NCI-H524 (cell line): Measurements from ENCODE around the gene PPP2R5C.

Experiments used
- DNase-seq, 2 experiments: peaks; one replicate each; lab custom pipeline; 2025; lab: John Stamatoyannopoulos, UW

The PPP2R5C gene

DNA sequence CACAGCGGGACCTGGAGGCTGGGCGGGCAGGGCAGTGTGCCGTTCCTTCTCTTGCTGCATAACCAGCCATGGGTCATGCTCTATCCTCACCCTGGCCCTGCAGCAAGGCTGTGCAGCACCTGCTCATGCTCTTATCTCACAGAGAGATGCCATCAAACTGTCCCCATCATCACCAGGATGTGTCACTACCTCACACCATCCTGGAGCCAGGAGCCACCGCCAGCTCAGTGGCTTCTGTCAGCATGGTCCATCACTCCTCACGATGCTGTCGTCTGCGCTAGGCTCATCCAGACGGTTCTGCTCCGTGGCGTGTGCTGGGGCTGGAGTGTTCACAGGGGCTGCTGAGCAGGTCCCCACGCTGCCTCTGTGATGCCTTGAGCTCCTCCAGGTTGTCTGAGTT is 125.7 kb downstream of the PPP2R5C start:
- DNase-seq, result no peak

DNA sequence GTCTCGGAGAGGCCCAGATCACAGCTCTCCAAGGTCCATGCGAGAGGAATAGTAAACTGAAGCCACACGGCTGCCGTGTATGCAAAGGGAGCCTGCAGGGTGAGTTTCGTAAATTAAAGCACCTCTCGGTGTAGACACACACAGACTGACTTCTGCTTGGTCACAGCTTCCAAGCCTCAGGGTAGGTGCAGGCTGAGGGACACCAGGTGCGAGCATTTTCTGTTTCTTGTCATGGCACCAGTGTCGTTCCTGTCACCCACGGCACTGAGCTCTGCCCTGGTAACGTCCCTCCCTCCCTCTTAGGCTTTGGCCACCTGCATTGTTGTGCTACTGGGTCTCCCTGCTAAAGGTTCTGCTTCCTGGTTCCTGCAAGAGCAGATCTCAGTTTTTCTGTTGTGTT is 126.7 kb downstream of the PPP2R5C start:
- no peak for DNase-seq

DNA sequence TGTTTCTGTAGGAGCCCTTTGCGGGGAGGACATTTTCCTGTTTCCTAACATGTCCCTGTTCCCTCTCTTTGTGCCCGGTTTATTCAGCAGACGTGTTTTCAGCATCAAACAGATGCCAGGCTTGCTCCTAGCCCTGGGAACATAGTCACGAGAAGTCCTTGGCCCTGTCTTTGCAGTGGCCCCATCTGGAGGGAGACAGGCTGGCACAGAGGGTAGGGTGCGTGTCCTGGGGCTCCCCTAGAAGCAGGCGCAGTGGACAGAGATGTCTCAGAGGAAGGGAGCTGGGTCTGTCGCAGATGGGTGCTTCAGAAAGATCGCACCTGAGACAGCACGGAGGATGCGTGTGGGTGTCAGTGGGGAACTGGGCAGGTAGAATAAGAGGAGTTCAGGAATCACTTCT is 127.9 kb downstream of the PPP2R5C start:
- DNase-seq, result peak; percentile 43 to 73

DNA sequence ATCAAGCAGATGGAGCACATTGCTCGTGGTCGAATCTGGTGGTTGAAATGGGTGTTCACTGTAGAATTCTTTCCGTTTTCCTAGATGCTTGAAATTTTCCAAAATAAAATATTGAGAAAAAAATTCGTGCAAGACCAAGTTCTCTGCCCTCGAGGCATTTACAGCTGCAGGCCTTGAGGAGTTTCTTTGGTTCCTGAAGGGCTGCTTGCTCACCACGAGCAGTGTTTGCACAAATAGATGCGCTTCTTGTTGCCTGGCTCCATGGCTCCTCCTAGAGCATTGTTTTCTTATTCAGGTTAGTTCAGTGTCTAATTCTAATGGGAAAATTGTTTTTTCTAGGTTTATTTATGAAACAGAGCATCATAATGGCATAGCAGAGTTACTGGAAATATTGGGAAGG is 128.4 kb downstream of the PPP2R5C start:
- DNase-seq, result peak; percentile 17 to 73

DNA sequence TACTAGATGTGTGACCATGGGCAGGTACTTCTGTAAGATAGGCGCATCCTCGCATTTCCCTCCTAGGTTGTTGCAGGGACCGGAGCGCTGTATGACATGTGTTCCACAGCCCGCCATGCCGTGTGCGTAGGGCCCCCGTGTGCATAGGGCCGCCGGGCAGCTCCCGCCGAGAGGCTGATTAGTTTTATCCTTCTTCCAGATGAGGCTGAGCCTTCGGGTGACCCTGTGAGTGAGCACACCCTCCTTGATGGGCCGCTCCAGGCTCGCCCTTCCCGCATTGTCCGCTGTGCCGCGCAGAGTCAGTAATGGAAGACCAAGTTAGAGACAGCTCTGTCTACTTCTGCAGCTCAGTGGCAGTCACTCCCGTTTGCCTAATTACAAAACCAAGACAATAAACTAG is 130.0 kb downstream of the PPP2R5C start:
- no peak for DNase-seq

DNA sequence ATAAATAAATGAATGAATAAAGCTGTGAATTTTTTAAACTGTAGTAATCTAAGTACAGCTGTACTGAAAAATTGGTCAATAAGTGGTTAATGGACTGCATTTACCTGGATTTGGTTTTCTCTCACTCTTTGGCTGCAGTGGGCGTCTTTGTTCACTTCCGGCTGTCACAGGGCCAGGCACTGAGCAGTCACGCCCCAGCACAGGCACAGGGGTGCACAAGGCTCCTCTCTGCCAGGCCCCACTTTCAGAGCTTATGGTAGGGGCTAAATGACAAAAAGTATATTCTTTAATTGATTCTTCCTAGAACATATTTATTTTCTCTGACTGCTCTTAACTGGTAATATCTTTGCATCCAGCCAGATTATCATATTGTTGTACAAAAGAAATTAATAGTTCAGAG is 132.2 kb downstream of the PPP2R5C start:
- no peak for DNase-seq

- no peak for DNase-seq
Observed at GRCh38 chr14:101894365-101895081, 133.0 kb downstream of the PPP2R5C start.

DNA sequence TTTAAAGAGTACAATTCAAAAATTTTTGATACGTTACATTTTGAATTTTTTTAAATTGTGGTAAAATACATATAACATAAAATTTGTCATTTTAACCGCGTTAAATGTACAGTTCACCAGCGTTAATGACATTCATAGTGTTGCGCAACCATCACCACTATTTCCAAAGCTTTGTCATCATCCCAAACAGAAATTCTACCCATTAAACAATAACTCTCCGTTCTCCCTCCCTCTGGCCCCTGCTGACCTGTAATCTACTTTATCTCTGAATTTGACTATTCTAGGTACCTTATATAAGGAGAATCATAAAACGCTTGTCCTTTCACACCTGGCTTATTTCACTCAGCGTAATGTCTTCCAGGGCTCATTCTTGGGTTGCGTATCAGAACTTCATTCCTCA is 133.7 kb downstream of the PPP2R5C start:
- DNase-seq, result no peak

- DNase-seq, result no peak
Observed at GRCh38 chr14:101897326-101897725, 135.8 kb downstream of the PPP2R5C start.

DNA sequence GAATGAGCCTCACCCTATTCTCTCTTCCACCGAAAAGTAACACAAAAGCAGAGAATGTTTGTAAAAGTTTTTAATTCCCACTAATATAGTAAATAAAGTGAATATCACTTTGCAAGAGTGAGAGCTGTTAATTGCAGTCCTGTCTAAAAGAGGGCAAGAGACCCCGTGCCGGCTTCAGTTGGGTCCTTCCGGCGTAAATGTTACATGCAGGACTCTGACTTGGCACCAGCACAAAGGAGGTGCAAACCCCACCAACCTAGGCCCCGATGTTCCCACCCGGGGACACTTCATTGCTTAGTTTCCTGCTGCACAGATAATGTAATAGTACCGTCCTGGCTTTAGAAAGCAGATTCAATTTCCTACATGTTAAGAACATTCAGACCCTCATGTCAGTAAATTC is 136.9 kb downstream of the PPP2R5C start:
- DNase-seq, result no peak

GRCh38 chr14:101899263-101899662 is 137.8 kb downstream of the PPP2R5C start:
- no peak for DNase-seq

DNA sequence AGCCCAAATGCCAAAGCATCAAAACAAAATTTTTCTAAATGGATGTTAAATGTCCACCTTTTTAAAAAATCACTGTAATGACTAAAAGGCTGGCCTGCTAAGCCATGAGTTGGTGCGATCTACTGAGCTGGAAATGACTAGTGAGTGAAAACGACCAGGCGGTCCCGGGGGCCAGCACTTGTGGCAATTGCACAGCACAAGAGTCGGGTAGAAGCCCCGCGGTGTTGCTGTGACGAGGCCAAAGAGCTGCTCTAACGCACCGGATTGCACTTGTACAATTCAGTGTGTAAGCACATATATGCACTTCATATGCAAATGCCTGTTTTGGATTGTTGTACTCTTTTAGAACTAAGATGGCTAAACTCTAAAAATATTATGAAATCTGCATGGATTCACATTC is 138.7 kb downstream of the PPP2R5C start:
- no peak for DNase-seq

DNA sequence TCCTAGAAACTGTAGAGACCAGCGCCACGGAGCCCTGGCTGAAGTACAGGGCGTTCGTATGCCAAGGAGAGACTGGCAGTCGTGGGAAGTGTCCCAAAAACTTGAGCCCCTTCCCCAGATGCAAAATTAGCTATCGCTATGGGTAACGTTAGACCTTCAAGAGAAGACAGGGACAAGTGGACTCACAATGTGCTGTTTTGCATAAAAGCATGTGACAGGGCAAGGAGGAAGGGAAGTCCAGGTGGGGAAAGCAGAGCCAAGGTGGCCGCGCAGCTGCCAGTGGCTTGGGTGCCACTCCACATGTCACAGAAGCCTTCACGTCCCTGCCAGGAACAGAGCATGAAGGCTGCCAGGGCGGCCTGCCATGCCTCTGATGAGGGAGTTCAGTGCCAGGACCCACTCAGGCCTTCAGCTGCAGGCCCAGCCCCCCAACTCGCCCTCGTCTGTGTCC is 141.6 kb downstream of the PPP2R5C start:
- no peak for DNase-seq

DNA sequence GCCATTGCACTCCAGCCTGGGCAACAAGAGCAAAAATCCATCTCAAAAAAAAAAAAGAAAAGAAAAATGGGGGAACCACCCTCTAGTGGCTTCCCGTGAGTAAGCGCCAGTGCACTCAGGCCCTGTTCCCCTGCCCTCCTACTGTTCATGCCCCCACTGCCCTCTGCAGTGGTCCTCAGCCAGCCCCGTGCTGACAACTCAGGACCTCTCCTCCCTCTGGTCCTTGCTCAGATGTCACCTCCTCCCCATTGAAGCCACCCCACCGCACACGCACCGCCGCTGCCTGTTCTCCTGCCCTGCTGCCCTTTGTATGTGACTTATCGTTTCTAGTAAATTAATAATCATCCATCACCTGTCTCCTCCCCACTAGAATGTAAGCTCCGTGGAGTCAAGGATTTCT is 144.1 kb downstream of the PPP2R5C start:
- no peak for DNase-seq

DNA sequence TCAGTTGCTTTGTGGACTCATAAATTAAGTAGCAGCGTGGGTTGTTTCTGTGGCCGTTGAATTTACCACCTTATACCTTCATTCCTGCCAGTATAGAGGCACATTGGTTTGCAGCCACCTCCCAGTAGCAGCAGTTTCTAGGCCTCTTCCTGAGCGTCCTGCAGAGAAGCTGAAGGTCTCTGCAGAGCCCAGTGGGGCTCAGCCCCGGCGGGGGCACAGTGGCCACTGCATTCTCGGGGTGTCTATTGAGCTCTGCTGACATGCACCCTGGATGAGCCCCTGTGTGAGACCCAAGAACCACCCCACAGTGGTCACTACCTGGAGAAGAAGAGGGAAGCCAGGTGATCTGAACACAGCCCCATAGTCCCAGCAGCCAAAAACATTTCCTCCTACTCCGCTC is 145.1 kb downstream of the PPP2R5C start:
- no peak for DNase-seq

GRCh38 chr14:101907619-101908018 is 146.1 kb downstream of the PPP2R5C start:
- no peak for DNase-seq

- DNase-seq, result no peak
Observed at GRCh38 chr14:101908795-101909194, 147.3 kb downstream of the PPP2R5C start.

GRCh38 chr14:101909371-101910096 is 148.0 kb downstream of the PPP2R5C start:
- no peak for DNase-seq

DNA sequence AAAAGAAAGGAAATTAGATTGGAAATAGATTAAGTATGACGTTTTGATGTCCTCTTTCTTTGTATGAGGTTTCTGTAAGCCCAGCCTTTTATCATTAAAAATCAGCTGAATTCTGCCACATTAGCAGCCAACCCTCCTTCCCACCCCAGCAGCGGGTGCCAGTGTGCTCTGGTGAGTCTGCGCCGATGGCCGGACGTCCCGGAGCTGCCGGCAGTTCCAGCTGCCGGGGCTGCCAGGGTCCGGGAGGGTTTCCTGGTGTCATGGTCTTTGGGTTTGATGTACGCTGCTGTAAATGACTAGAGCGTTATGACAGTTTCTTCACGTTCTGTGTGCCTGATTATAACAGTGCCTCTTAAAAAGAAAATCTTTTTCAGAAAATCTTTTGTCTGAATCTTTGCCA is 151.3 kb downstream of the PPP2R5C start:
- no peak for DNase-seq

DNA sequence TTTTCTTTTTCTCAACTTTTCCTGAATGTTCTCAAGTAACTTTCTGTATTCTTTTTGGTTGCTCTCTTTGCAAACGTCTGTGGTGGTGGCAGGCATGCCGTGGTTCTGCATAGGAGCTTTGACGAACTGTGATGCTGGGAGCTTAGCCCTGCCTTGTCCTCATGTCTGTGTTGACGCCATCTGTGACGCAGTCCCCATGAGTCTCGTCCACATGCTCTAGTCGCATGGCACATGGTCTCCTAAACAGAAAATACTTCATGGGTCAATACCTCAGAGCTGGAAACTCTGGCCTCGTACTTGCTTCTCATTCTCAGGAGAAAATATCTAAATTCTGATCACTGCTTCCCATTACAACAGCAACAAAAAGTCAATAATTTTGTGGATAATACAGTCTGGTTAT is 152.6 kb downstream of the PPP2R5C start:
- no peak for DNase-seq

- DNase-seq, result no peak
Observed at GRCh38 chr14:101915871-101916815, 154.6 kb downstream of the PPP2R5C start.

GRCh38 chr14:101916816-101917412 is 155.4 kb downstream of the PPP2R5C start:
- peak in 1 of 2 experiments; percentile 23 for DNase-seq
